Left ventricle myocardium inferior (tissue), 1 donor: ENCODE data around the gene LRRC15. TPM values are rescaled to one million over a fixed set of nuclear protein-coding genes. Genes with fewer than 3 reads are reported as not detected.
A peak's percentile ranks its signal among the peaks of the same experiment; 100 is the strongest.

Experiments
- DNase-seq: peaks from one replicate; pipeline ENCODE4 v3.0.0-alpha.2; 2020
- H3K27ac ChIP-seq: fragments of 200-600 bp; replicated peaks from 2 replicates; pipeline ENCODE4 v1.8.0; 2021
- H3K27me3 ChIP-seq: fragments of 200-600 bp; 2 replicates; pipeline ENCODE4 v1.8.0; 2021; ENCODE audit warnings: low read depth
- H3K36me3 ChIP-seq: fragments of 200-600 bp; 2 replicates; pipeline ENCODE4 v1.8.0; 2021
- H3K4me1 ChIP-seq: fragments of 200-600 bp; 2 replicates; pipeline ENCODE4 v1.8.0; 2021
- H3K4me3 ChIP-seq: fragments of 200-600 bp; 2 replicates; pipeline ENCODE4 v1.8.0; 2021; ENCODE audit warnings: mild to moderate bottlenecking, moderate library complexity
- H3K9me3 ChIP-seq: fragments of 200-600 bp; replicated peaks from 2 replicates; pipeline ENCODE4 v1.8.0; 2021
- CTCF ChIP-seq: fragments of 200-600 bp; IDR thresholded peaks from 2 replicates; pipeline ENCODE4 v1.8.0; 2021; ENCODE audit warnings: antibody characterized with exemption, mild to moderate bottlenecking, borderline replicate concordance
- intact Hi-C: fragments of 100-400 bp; cut with micrococcal nuclease; formaldehyde crosslinking; loops from one replicate; pipeline ENCODE4 v1.11.0; 2022
- total RNA-seq: library from RNA; stranded (reverse); fragmentation: NEBNext Ultra II Directional; extraction: Animal tissue kit (Norgen Biotek cat#: 25700); gene quantifications from one replicate; pipeline ENCODE4 v1.2.1, GENCODE V29; 2021
- donor health status: DM: no; HTN: yes; CAD: no; lungs with severe emphysema.

Gene LRRC15
- total RNA-seq, 1 donor from 2014 or later, result 0.14 TPM

GRCh38 chr3:194336601-194337355, 32.8 kb downstream of the LRRC15 start:
- intact Hi-C loops, result loop anchor here (10.0 kb wide), 1 partner anchor 68 kb away; no protein-coding TSS in a partner anchor
- Histone ChIP-seq H3K4me3 (no peak overlapping the region), H3K36me3 (no peaks in the 10 kb centered on the region), H3K27me3 (peaks cover 64% of the 10 kb centered on the region), H3K27ac (no peak overlapping the region), H3K9me3 (no peaks in the 10 kb centered on the region), H3K4me1 (peaks cover 10% of the 10 kb centered on the region)
- no peak for TF ChIP-seq CTCF
- DNase-seq, result no peak

DNA sequence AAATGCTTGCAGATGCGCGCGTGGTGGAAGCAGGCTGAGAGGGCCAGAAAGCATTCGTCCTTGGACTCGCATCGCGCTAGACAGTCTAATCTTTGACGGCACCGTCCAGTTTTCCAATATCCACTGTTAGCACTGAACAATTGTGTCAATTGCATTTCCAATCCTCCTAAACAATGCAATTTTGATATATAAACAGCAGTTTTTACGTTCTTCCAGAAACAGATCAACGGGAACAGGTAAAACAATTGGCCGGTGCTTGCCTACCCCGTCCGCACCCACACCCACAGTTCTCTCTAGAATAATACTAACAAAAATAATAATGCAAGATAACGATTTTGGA, 35.6 kb downstream of the LRRC15 start:
- Histone ChIP-seq H3K36me3 (no peaks in the 10 kb centered on the region), H3K27me3 (peaks cover 82% of the 10 kb centered on the region), H3K27ac (no peak overlapping the region), H3K9me3 (no peaks in the 10 kb centered on the region), H3K4me1 (peaks cover 32% of the 10 kb centered on the region), H3K4me3 (peak overlapping the region; percentile 65)
- intact Hi-C loops, result loop anchor here (10.0 kb wide), 1 partner anchor 71 kb away; no protein-coding TSS in a partner anchor
- TF ChIP-seq CTCF, result no peak
- DNase-seq, result no peak

DNA sequence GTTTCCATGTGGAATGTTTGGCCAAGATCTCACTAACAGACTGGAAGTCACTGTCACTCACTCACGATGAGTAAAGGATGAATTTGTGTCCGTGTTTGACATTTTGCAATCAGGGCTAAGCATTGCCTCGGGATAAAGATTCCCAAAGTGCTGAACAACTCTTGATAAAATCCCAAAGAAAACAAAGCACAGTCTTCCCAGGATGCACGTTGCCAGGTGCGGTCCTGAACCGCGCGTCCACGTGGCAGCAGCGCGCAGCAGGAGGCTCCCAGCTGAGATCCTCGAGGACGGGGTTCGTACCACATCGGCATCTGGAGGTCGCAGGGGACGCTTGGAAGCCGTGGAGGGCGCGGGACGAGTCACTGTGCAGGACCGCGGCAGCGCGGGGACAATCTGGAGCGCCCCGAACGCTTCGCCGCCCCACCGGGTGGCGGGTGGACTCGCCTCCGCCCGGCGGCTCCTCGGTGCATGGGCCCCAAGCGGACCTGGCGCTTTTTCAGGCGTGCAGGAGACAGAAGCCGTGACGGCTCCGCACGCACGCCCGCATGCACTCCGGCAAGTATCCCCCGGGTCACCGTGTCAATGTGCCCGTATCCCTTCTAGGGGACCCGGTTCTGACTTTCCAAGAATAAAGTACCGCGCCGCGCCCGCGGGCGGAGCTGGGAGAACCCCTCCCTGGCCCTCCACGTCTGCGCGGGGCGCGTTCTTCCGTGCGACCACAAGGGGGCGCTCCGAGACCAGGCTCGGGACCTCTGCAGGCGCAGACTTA, 36.1 kb downstream of the LRRC15 start:
- Histone ChIP-seq H3K27me3 (peaks cover 87% of the 10 kb centered on the region), H3K4me3 (peak overlapping the region; percentile 65), H3K36me3 (no peaks in the 10 kb centered on the region), H3K4me1 (peaks cover 32% of the 10 kb centered on the region), H3K9me3 (no peaks in the 10 kb centered on the region), H3K27ac (no peak overlapping the region)
- peak; percentile 99 for TF ChIP-seq CTCF
- DNase-seq, result peak; percentile 87
- intact Hi-C loops, result loop anchor here (10.0 kb wide), 1 partner anchor 71 kb away; no protein-coding TSS in a partner anchor

- peaks cover 93% of the 10 kb centered on the region for H3K27me3 ChIP-seq
- intact Hi-C loops, result loop anchor here (10.0 kb wide), 1 partner anchor 72 kb away; no protein-coding TSS in a partner anchor
- H3K36me3 ChIP-seq, result no peaks in the 10 kb centered on the region
- no peak for DNase-seq
- no peak overlapping the region for H3K27ac ChIP-seq
- no peak for TF ChIP-seq CTCF
- no peak overlapping the region for H3K4me3 ChIP-seq
- H3K4me1 ChIP-seq, result peaks cover 32% of the 10 kb centered on the region
- no peaks in the 10 kb centered on the region for H3K9me3 ChIP-seq
Observed at GRCh38 chr3:194332858-194333211, 36.7 kb downstream of the LRRC15 start.

DNA sequence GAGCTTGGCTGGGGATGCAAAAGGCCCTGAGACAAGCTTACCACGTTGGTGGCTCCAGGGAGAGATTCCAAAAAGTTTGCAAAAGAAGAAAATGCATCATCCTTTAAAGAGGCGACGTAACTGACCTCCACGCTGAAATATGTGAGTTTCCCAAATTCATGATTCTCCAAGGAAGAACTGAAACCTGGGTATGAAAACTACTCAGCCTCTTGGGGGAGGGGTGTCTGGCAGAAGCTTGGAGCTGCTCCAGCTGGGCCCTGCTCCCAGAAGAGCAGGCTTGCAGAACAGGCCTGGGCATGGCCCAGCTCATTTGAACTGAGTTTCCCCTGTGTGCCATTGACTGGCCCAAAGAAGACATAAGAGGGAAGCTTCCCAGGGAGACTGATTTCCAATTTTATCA, 39.0 kb downstream of the LRRC15 start:
- TF ChIP-seq CTCF, result no peak
- Histone ChIP-seq H3K4me3 (no peak overlapping the region), H3K27ac (peak overlapping the region; percentile 43), H3K4me1 (peaks cover 32% of the 10 kb centered on the region), H3K36me3 (no peaks in the 10 kb centered on the region), H3K9me3 (no peaks in the 10 kb centered on the region), H3K27me3 (peaks cover 82% of the 10 kb centered on the region)
- intact Hi-C loops, result loop anchor here (10.0 kb wide), 1 partner anchor 74 kb away; no protein-coding TSS in a partner anchor
- peak; percentile 68 for DNase-seq
